A172 (cell line): ENCODE measurements around the gene ARHGAP5. TPM values are rescaled to one million over a fixed set of nuclear protein-coding genes. Genes with fewer than 3 reads are reported as not detected.

Experiments
- DNase-seq: peaks from one replicate; pipeline ENCODE4 v3.0.0-alpha.2; 2015; ENCODE audit warnings: low spot score
- total RNA-seq: library from RNA; depleted of rRNA; stranded (reverse); fragments of >200 nt; shearing (Covaris generic); gene quantifications from 2 replicates; pipeline ENCODE4 v1.2.3, GENCODE V29; 2014

The ARHGAP5 gene
- total RNA-seq, 1 experiment from 2014 or later = 21.5 TPM

DNA sequence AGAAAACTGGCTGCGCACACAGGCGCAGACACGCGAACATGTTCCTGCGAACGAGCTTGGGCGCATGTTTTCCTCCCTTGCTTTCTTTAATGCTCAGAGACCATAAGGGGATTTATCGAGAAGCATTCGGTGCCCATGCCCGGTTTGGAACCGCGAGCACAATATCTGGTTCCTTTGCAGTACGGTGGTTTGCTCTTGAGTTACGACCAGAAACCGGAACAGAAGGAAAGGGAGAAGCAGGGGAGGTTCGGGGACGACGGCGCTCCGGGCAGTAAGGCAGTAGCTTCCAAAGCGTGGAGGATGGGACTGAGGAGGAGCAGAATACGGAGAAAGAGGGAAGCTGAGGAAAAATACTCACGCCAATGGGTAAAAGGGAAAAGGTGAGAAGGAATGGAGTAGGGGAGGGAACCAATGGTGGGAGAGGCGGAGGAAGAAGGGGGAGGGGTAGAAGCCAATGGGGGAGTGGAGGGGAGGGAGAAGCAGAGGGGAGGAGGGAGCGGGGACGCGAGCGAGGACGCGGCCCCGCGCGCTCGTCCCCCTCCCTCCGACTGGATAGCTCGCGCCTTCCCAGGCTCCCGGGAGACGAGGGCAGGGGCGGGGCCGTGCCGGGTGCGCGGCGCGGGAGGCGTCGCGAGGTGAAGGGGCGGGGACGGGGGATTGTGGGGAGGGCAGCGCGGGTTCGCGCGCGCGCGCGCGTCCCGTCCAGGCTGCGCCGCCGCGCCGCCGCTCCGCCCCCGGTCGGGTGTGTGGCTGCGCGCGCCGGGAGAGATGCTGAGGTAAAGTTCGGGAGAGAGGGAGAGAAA is 625 bp upstream of the ARHGAP5 start:
- DNase-seq = peak; percentile 72

DNA sequence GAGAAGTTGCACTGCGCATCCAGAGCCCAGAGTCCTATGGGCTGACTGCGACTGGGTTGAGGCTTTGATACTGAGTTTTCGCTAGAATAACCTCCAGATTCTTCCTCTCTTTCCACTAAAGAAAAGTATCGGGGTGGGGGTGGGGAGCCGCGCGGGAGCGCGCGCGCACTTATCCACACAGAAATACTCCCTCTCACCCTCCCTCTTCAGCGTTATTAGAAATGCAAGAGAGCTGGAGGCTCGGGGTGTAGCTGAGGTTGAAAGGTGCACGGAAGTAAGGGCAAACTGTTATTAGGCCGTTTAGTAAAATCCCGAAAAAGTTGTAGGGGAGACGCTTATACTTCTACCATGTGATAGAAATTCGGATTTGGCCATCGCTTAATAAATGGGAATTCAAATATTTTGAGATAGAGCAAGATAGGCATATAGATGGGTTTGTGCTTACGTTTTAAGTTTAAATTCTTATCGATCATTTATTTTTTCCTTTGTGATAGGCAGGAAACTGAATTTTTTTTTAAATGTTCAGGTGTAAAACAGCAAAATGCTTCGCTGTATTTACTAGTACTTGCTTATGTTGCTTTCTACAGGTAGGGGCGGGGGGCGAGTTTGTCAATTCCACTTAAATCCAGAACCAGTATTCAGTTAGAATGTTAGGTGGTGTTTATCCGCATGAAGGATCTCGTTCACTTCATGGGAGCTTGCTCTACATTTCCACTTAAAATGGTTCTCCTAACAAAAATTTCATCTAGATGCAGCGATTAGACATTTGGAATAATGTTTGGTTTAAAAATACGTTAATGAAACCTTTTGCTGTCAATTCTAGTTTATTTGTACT is 1.1 kb downstream of the ARHGAP5 start:
- DNase-seq = peak; percentile 11

DNA sequence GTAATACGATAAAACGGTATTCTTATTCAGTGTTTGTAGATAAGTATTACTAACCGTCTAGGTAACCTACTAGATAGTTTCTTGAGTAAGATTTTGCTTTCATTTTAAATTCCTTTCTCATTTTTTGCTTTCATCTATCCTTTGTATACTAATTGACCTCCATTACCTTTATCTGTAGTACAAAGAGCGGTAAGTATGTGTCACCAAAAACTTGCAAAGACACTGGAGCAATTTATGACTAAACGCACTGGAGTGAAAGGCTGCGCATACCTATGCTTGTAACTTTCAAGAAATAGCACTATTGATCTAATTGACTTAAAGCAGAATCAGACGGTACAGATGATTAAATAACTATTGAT is 1.7 kb downstream of the ARHGAP5 start:
- peak; percentile 2 for DNase-seq

DNA sequence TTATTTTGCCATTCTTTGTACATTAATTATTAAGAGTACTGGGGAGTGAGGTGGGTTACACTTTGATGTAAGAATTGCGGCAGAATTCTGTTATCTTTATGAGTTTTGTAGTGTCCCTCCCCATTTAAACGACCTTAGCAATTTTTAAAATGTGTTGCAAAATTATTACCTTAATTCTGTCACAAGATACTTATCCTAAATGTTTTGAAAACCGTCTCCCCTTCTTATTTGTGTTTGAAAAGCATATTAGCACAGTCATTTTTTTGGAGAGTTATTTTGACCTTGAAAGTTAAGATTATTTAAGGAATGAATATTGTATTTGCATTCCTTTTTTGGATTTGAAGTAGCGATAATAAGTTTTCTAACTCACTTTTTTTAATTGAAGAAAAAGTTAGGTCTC is 2.2 kb downstream of the ARHGAP5 start:
- DNase-seq = no peak

DNA sequence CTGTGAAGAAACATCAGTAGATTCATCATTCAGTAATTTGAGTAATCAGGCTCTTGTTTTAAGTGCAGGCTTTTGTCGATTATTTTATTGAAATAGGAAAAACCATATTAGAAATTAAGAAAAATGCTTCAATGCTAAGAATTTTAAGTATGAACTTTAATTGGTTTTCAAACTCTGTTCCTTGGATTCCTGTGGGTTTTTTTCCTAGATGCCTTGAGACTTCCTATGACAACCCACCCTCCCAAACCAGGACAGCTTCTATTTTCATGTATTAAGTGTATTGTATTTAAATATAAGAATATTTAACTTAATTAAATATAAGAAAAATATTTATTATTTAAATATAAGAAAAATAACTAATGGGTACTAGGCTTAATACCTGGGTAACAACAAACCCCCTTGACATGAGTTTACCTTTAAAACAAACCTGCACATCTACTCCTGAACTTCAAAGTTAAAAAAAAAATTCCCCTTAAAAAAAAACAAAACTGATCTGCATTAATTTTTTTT is 3.0 kb downstream of the ARHGAP5 start:
- DNase-seq = no peak

DNA sequence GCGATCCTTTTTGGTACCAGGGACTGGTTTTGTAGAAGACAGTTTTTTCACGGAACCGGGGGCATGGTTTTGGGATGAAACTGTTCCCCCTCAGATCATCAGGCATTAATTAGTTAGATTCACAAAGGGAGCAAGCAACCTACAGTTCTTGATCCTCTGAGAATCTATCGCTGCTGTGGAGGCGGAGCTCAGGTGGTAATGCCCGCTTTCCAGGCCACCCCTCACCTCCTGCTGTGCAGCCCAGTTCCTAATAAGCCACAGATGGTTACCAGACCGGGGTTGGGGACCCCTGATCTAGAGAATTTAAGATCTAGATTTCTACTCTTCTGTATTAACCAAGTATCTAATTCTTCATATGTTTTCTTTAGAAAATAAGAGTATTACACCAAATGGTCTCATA is 4.8 kb downstream of the ARHGAP5 start:
- no peak for DNase-seq

DNA sequence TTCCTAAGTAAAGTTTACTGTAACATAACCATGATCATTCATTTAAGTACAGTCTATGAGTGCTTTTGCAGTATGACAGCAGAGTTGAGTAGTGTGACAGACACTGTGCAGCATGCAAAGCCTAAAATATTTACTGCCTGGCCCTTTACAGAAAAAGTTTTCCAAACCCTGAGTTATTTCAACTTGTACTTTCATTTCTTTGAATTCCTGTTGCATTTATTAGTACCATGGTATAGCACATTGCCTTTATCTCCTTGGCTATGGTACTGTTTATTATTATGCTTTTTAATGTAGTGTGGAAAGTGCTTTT is 6.2 kb downstream of the ARHGAP5 start:
- no peak for DNase-seq

DNA sequence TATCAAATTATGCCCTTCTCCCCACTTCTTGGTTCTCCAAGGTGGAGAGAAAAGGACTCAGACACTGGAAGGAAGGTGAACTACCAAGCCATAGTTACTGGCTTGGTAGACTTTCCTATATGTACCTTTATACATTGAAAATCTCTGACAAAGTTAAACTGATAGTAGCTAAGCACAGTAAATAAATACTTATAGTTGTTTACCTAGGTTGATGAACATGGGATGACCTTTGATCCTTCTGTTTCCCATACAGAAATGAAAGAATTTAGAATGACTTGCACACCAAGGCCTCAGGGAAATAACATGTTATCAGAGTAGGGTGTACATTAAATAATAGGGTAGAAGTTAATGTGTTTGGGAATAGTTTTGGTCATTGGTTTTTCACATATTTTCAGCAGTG is 6.7 kb downstream of the ARHGAP5 start:
- no peak for DNase-seq

DNA sequence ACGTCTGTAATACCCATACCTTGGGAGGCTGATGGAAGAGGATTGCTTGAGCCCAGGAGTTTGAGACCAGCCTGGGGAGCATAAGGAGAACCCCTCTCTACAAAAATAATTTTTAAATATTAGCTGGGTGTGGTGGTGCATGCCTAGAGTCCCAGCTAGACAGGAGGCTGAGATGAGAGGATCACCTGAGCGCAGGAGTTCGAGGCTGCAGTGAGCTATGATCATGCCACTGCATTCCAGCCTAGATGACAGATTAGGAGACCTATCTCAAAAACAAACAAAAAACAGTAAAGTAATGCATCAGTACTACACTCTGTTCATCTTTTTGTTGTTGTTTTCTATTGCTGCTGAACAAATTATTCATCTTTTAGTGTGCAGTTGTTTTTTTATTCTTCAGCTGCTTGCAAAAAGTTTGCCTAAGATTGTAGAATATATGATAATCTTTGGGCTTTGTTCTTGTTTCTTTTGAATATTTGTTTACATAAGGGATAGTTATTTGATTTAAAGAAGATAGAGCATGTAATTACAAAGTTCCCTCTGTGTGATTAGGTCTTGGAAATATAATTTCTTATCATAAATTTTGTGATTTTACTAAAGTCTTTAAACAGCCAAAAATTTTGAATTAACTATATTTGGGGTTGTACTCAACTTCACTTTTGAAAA is 8.2 kb downstream of the ARHGAP5 start:
- DNase-seq = no peak

DNA sequence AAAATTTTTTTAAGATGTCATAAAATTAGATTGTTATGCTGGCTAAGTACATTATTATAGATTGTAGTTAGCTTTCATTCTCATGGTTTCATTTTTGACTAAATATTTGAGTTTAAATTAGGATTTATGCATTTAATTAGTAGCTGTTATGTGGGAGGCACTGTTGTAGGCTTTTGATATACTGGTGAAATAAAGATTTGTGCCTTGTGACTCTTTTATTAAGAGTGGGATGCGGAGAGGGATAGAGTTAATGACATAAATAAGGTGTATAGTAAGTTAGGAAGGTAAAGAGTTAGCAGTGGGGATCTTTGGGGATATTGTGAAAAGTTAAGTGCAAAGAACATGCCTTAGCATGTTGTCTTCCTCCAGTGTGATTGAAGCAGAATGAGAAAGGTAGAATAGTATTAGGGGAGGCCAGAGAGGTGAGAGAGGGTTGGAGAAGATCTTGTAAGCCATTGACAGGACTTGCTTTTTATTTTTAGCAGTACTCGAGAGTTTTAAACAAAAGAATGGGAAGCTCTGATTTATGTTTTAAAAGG is 8.8 kb downstream of the ARHGAP5 start:
- DNase-seq = no peak

DNA sequence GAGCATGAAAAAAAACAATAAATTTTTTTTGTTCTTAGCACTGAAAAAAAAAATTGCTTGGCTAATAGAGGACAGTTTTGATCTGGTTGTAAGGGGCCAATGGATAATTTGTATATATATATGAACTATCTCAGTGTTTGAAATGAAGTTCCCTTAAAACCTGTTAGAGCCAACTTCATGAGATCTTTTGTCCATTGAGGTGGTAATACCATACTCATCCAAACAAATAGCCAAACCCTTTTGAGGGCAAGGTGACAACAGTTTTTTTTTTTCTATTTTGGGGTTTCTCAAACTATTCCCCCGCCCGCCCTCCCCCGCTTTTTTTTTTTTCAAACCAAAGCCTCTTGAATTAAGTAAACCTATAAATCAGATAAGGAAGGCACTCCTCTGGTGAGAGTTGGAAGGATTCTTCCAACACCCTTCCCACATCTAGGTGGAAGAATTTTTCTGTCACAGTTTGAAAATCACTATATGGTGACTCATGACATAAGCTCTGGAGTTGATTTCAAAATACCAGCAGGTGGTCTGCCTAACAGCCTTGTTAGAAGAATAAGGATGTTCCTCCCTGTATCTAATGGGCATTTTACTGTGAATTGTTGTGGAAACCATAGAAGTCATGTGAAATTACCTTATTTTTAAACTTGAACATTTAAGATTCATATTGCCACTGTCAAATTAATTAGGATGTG is 10.2 kb downstream of the ARHGAP5 start:
- peak; percentile 88 for DNase-seq

DNA sequence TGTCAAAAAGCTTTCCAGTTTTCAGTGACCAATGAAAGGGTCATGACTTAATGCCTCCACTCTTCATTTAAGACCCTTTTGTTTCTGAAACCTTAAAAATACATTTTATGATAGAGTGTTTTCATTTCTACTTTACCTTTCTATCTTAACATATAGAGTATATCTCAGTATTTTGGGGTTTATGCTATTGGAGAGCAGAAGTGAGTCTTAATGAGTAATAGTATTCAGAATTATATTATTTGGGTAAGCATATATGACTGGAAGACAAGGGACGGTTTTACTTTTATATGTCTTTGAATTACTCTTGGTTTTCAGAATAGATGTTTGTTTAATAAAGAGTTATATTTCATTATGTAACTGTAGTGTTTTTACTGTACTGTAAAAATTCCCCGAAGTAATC is 10.8 kb downstream of the ARHGAP5 start:
- no peak for DNase-seq

DNA sequence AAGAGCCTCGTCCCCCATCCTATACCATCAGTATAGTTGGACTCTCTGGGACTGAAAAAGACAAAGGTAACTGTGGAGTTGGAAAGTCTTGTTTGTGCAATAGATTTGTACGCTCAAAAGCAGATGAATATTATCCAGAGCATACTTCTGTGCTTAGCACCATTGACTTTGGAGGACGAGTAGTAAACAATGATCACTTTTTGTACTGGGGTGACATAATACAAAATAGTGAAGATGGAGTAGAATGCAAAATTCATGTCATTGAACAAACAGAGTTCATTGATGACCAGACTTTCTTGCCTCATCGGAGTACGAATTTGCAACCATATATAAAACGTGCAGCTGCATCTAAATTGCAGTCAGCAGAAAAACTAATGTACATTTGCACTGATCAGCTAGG is 13.6 kb downstream of the ARHGAP5 start:
- DNase-seq = no peak

DNA sequence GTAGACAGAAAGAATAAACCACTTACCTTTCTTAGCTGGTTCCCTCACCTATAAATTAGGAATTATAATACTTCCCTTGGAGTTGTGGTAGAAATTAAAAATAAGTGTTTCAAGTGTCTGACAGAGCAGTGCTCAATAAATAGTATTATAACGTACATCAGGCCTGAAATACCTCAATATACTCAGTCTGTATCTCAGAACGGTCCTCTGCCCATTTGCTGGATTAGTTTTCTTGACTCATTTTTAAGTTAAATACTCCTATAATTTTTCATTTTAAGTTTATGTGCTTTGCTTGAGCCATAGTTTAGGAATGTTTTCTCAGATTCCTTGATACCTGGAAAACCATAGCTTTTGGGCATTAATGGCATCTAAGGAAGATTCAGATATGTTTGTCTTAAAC is 22.4 kb downstream of the ARHGAP5 start:
- DNase-seq = no peak

DNA sequence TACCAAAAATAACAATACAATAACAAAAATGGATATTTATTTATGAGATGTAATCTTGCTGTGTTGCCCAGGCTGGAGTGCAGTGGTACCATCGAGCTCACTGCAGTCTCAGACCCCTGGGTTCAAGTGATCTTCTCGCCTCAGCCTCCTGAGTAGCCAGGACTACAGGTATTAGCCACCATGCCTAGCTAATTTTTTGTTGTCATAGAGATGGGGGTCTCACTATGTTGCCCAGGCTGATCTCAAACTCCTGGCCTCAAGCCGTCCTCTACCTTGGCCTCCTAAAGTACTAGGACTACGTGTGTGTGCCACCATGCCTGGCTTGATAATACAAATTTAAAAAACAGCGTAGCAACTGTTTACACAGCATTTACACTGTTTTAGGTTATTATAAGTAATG is 23.1 kb downstream of the ARHGAP5 start:
- no peak for DNase-seq

DNA sequence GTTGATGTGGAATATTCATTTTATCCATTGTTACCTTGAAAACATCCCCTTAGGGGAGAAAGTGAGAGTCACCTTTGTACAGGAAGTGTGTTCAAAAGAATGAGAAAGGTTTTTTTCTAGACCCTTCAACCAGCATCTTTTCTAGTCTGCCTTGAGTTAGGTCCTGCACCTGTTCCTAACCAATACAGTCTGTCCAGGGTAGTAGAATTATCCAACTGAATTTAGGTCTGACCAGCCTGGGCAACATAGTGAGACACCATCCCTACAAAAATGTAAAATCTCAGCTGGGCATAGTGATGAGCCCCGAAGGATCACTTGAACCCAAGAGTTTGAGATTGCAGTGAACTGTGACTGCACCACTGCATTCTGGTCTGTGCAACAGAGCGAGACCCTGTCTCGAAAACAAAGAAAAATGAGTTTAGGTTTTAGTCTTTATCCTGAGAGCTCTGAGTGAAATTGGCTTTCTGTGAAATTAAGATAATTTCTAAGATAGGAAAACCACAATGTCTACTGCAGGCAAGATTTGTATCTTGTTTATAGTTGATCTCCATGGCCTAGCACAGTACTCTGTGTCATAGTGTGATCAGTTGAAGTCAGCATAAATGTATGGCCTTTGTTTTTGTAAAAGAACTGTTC is 25.2 kb downstream of the ARHGAP5 start:
- DNase-seq = no peak

DNA sequence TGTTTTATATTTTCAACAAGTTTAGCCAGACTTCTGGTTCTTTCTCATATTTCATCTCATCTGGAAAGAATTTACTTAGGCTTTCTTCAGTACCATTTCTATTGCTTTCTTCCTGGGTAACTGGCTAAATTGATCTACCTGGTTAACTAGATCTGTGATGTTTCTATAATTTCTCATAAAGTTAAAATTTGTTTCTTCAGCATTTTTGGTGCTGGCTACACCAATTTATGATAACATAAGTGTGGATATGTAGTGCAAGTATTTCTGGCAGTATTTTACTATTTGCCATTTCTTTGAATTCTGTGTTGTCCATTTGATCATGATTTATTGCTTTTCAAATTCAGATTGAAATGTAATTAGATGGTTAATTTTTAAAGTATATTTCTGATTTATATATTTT is 25.9 kb downstream of the ARHGAP5 start:
- DNase-seq = no peak

DNA sequence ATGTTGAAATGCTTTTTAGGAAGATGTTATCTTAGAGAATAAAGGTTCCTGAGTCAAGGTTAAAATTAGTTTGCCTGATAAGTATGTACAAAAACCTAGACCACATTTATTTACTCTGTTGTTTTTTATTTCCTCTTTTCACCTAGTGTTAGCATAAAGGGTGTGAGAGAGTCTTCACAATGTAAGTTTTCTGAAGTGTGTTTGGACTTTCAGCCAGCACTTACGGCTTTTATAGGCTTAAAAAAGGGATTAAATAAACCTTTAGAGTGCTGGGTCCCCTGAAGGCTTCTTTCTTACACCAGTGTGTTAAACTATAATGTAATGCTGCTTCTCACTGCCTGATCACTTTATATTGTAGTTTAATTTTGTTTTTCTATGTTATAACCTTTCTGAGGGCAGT is 27.2 kb downstream of the ARHGAP5 start:
- DNase-seq = no peak

DNA sequence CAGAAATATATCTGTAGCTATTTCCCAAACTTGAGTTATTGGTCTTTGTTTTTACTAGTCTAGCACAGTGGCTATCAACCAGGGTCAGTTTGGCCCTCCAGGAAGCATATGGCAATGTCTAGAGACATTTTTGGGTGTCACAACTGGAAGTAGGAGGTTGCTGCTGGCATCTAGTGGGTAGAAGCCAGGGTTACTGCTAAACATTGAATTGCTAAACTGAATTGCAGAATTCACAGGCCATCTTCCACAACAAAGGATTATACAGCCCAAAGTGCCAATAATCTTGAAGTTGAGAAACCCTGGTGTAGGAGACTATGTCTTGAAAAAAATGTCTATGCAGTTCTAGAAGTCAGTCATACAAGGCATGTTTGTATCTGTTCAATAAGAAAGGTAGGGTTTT is 27.7 kb downstream of the ARHGAP5 start:
- DNase-seq = no peak

DNA sequence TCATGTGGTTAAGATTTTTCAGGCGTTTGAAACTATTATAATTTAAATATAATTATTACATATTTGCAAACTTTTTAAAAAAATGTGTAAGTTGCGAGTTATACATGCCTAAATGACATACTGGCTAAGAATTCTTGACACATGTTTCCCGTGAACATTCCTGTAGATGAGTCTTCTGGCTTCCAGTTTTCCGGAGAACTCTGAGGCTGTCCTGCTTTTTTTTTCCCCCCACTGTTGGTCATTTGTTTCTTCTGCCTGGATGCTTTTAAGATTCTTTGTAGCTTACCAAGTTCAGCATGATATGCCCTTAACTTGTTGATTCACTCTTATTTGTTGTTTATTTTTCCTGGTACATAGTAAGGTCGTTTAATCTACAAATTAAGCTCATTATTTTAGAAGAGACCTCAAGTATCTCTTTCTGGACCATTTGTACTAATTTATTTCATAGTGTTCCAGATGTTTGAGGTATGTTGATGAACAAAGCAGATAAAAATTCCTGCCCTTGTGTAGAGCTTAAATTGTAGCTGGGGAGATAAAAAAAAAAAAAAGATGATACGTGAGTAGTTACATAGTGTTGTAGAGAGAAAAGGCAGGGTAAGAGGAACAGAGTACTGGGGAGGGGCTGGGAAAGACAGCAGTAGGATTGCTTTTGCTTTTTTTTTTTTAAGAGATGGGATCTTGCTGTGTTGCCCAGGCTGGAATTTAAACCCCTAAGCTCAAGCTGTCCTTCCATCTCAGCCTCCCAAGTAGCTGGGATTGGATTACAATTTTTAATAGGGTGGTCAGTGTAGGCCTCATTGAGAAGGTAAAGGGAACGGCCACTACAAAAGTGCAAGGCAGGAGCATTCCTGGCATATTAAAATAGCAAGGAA is 32.8 kb downstream of the ARHGAP5 start:
- no peak for DNase-seq
